Measurements from ENCODE around the gene ARHGAP4. TPM values are rescaled to one million over a fixed set of nuclear protein-coding genes. Genes with fewer than 3 reads are reported as not detected.

Gene ARHGAP4
- total RNA-seq, 3 donors from 2014 or later (not counting 1 experiment from before 2014, with no cell fraction given), result 352 to 398 (median 384) TPM

DNA sequence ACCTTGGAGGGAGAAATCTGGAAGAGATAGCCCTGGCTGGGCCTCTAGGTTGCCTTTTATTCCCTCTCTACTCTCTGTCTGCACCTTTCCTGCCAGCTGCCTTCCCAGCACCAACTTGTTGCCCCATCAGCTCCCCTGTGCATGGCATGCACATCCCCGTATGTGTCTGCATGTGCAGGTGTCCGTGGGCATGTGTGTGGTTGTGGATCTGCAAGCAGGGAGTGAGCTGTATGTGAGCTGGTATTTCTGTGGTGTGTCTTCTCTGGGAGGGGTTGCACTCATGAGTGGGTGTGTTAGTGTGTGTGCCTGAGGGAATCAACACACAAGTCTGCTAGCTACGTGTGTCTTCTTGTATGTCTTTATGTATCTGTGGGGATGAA is 50.0 kb downstream of the ARHGAP4 start:
- Mint-ChIP-seq H3K4me1 (peaks cover 0 to 16% of the 10 kb centered on the region in 2 donors), H3K27me3 (ENCODE audit: low read depth in 2 of 2) (peaks cover 24 to 34% of the 10 kb centered on the region in 2 donors), H3K36me3 (no peaks in the 10 kb centered on the region), H3K9me3 (no peaks in the 10 kb centered on the region), H3K4me3 (no peak overlapping the region), H3K27ac (no peak overlapping the region)
- ATAC-seq (no peak), DNase-seq (no peak)
- H3K27me3 ChIP-seq (ENCODE audit: control insufficient read depth, insufficient read depth, low read length), result peaks cover 5% of the 10 kb centered on the region
- H3K4me3 ChIP-seq (ENCODE audit: low read length), result no peak overlapping the region
- H3K4me1 ChIP-seq (ENCODE audit: control insufficient read depth, insufficient read depth, low read length), result peaks cover 9% of the 10 kb centered on the region
- no peaks in the 10 kb centered on the region for H3K36me3 ChIP-seq (ENCODE audit: control insufficient read depth, insufficient read depth, low read length)
- TF ChIP-seq, protein P1, sequence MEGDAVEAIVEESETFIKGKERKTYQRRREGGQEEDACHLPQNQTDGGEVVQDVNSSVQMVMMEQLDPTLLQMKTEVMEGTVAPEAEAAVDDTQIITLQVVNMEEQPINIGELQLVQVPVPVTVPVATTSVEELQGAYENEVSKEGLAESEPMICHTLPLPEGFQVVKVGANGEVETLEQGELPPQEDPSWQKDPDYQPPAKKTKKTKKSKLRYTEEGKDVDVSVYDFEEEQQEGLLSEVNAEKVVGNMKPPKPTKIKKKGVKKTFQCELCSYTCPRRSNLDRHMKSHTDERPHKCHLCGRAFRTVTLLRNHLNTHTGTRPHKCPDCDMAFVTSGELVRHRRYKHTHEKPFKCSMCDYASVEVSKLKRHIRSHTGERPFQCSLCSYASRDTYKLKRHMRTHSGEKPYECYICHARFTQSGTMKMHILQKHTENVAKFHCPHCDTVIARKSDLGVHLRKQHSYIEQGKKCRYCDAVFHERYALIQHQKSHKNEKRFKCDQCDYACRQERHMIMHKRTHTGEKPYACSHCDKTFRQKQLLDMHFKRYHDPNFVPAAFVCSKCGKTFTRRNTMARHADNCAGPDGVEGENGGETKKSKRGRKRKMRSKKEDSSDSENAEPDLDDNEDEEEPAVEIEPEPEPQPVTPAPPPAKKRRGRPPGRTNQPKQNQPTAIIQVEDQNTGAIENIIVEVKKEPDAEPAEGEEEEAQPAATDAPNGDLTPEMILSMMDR (IDR thresholded peaks at IDR 0.05), result no peak
- H3K27ac ChIP-seq (ENCODE audit: low read length), result no peak overlapping the region
- WGBS (ENCODE audit: insufficient coverage), result 68% methylated on average over 3 of the region's 3 CpGs
- no peaks in the 10 kb centered on the region for H3K9me3 ChIP-seq (ENCODE audit: control insufficient read depth, insufficient read depth, low read length)
- intact Hi-C loops (cut with micrococcal nuclease), result no loop called here

DNA sequence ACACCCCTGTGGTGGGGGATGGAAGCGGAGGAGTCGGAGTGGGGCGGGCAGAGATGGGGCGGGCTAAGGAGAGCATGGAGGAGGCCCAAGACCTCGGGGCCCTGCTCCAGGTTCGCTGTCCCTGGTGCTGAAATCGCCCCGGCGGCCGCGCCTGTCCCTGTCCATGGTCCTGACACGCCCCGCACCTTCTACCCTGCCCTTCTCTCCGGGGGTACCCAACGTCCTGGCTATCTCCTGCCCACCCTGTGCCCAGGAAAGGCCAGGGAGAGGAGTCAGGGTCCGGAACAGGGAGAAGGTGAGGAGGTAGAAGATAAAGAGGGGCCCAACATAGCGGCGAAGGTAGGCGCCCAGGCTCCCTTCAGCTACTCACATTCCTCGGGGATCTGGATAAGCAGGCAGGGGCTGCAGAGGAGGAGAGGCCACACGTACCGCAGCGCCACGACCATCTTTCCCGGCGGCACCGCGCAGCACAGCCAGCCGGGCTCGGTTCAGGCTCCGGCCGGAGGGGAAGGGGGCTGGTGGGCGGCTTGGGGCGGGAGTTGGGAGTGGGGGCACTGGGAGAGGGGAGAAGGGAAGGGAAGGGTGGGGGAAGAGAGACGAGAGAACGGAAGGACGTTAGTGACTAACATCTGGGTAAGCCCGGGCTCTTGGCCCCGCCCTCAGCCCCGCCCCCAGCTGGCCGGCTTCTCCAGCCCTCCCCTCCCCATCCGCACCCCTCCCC is 50.5 kb downstream of the ARHGAP4 start:
- ATAC-seq, result peak; percentile 84 to 99 (median 90)
- Histone ChIP-seq H3K4me3 (ENCODE audit: low read length) (no peak overlapping the region), H3K4me1 (ENCODE audit: control insufficient read depth, insufficient read depth, low read length) (peaks cover 9% of the 10 kb centered on the region), H3K27ac (ENCODE audit: low read length) (no peak overlapping the region), H3K36me3 (ENCODE audit: control insufficient read depth, insufficient read depth, low read length) (no peaks in the 10 kb centered on the region), H3K27me3 (ENCODE audit: control insufficient read depth, insufficient read depth, low read length) (peaks cover 5% of the 10 kb centered on the region), H3K9me3 (ENCODE audit: control insufficient read depth, insufficient read depth, low read length) (no peaks in the 10 kb centered on the region)
- peaks cover 0 to 16% of the 10 kb centered on the region in 2 donors for H3K4me1 Mint-ChIP-seq
- no peak overlapping the region for H3K4me3 Mint-ChIP-seq
- H3K27me3 Mint-ChIP-seq (ENCODE audit: low read depth in 2 of 2), result peaks cover 24 to 34% of the 10 kb centered on the region in 2 donors
- peak; percentile 79 to 81 for DNase-seq
- WGBS (ENCODE audit: insufficient coverage), result 4% methylated on average over 28 of the region's 42 CpGs
- no peaks in the 10 kb centered on the region for H3K9me3 Mint-ChIP-seq
- TF ChIP-seq, protein P1 (IDR thresholded peaks at IDR 0.05), result no peak
- H3K27ac Mint-ChIP-seq, result peak overlapping the region in 1 of 2 donors; percentile 61
- intact Hi-C loops (cut with micrococcal nuclease), result no loop called here
- no peaks in the 10 kb centered on the region for H3K36me3 Mint-ChIP-seq

DNA sequence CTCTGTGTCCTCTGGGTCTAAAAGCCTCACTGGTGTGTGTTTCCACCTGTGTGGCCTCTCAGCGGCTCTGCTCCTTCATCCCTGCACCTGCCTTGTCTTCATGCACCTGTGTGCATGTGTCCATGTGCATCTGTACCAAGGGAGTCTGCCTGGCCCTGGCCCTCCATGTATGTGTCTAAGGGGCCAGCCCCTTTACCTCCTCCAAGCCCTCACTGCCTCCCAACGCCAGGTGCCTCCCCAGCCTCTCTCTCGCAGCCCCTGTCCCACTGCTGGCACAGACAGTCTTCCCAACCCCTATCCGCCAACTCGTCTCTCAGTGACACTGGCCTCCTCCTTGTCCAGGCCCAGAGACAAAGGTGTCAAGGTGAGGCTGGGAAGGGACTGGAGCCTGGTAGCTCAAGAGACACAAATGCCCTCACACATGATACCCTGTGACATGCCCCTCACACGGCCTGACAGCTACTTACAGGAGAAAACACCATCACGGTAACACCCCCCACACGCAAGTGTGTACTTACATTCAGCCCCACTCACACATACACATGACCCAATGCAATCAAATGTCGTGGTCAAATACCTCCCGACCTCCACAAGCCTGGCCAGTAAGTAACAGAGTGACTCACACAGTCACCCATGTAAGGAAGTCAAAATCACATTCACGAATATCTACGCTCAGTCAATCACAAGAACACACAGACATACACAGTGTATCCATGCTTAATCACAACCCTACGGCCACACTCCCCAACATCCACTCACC is 51.5 kb downstream of the ARHGAP4 start:
- H3K4me1 Mint-ChIP-seq, result peaks cover 0 to 16% of the 10 kb centered on the region in 2 donors
- no peak for ATAC-seq
- TF ChIP-seq, protein P1 (IDR thresholded peaks at IDR 0.05), result no peak
- Histone ChIP-seq H3K9me3 (ENCODE audit: control insufficient read depth, insufficient read depth, low read length) (no peaks in the 10 kb centered on the region), H3K36me3 (ENCODE audit: control insufficient read depth, insufficient read depth, low read length) (no peaks in the 10 kb centered on the region), H3K4me3 (ENCODE audit: low read length) (no peak overlapping the region), H3K4me1 (ENCODE audit: control insufficient read depth, insufficient read depth, low read length) (peaks cover 9% of the 10 kb centered on the region), H3K27ac (ENCODE audit: low read length) (no peak overlapping the region), H3K27me3 (ENCODE audit: control insufficient read depth, insufficient read depth, low read length) (peaks cover 5% of the 10 kb centered on the region)
- no peaks in the 10 kb centered on the region for H3K9me3 Mint-ChIP-seq
- no peak overlapping the region for H3K4me3 Mint-ChIP-seq
- WGBS (ENCODE audit: insufficient coverage), result 85% methylated on average over 11 of the region's 13 CpGs
- intact Hi-C loops (cut with micrococcal nuclease), result no loop called here
- no peak for DNase-seq
- H3K27ac Mint-ChIP-seq, result no peak overlapping the region
- peaks cover 24 to 34% of the 10 kb centered on the region in 2 donors for H3K27me3 Mint-ChIP-seq (ENCODE audit: low read depth in 2 of 2)
- H3K36me3 Mint-ChIP-seq, result no peaks in the 10 kb centered on the region
